GM18526 (cell line): Measurements from ENCODE around the gene PADI2.

Experiments
- POLR2A ChIP-seq: IDR thresholded peaks from 3 replicates; pipeline ENCODE4 v1.6.1; 2011; ENCODE audit not compliant: insufficient read length; ENCODE audit errors: extremely low read depth

Gene PADI2

DNA sequence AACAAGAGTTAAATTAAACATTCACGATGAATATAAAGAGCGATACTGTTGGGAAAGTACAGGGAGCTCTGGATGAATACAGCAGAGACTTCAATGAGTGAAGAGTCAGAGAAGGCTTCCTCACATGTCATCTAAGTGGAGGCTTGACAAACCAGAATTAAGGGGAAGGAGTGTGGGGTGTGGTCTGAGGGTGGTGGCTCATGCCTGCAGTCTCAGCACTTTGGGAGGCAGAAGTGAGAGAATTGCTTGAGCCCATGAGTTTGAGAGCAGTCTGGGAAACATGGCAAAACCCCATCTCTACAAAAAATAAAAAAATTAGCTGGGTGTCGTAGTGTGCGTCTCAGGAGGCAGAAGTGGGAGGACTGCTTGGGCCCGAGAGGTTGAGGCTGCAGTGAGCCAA lies 74.1 kb downstream of the PADI2 start:
- TF ChIP-seq POLR2A, result no peak

- TF ChIP-seq POLR2A, result no peak
Observed at GRCh38 chr1:17043676-17044075, 75.6 kb downstream of the PADI2 start.

DNA sequence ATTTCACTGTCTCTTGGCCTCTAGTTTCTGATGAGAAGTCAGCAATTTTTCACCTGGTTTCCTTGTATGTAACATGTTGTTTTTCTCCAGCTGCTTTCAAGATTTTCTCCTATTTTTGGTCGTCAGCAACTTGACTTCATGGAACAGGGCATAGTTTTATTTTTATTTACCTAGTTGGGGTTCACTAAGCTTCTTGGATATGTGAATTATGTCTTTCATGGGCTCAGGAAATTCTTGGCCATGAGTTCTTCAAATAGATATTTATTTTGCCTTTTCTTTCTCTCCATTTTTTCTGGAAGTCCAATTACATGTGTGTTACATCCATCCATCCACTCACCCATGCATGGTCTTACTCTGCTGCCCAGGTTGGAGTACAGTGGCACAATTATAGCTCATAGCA lies 79.1 kb downstream of the PADI2 start:
- TF ChIP-seq POLR2A, result no peak

DNA sequence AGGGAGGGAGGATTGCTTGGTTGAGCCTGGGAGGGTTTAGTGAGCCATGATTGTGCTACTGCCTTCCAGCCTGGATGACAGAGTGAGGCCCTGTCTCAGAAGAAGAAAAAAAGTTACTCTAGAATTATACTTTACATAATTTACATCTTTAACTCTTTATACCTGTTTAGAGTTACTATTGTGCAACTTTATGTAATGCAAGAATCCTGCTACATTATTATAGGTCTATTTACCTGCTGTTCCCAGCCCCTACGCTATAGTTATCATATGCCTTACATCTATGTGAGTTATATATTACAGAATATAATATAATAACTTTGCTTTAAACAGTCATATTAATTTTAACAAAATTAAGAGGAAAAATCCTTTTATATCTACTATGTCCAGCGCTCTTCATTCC lies 79.7 kb downstream of the PADI2 start:
- TF ChIP-seq POLR2A, result no peak

- no peak for TF ChIP-seq POLR2A
Observed at GRCh38 chr1:17033481-17033880, 85.8 kb downstream of the PADI2 start.

- no peak for TF ChIP-seq POLR2A
Observed at GRCh38 chr1:17032741-17033140, 86.5 kb downstream of the PADI2 start.

- no peak for TF ChIP-seq POLR2A
Observed at GRCh38 chr1:17031436-17031835, 87.8 kb downstream of the PADI2 start.

- no peak for TF ChIP-seq POLR2A
Observed at GRCh38 chr1:17030206-17030605, 89.0 kb downstream of the PADI2 start.

- TF ChIP-seq POLR2A, result no peak
Observed at GRCh38 chr1:17028662-17029188, 90.5 kb downstream of the PADI2 start.

DNA sequence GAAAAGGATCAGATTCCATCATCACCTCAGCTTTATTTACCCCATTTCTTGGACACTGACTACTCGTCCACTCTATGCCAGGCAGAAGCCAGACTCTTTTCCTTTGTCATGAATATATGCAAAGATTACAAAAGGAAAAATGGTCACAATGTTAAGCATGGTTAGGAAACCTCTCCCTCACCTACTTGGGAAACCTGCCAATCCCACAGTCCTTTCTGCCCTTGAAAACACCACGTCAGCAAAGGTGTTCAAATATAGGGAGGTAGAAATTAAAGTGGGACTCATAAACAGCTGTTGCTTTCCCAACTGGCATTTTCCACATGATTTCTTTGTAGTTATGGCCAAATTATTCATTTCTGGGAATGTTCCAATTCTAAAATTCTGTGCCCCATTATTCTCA lies 91.4 kb downstream of the PADI2 start:
- no peak for TF ChIP-seq POLR2A

GRCh38 chr1:17027403-17027802 lies 91.8 kb downstream of the PADI2 start:
- TF ChIP-seq POLR2A, result no peak

DNA sequence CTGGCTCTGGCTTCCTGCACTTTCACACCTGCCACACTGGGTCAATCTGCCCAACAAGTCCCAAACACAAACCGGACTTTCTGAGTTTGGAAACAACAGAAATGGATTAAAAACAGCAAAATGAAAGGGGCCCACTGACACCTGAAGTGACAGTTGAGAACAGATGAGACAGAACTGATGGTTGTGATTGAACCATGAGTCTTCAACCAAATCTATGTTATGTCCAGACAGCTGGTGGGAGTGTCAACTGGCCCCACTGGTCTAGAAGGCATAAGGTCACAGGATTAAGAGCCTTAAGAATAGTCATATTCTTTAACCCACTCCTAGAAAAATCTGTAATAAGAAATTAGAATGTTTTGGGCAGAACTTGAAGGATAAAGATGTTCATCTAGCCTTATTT lies 94.5 kb downstream of the PADI2 start:
- no peak for TF ChIP-seq POLR2A

- TF ChIP-seq POLR2A, result no peak
Observed at GRCh38 chr1:17023573-17023972, 95.7 kb downstream of the PADI2 start.

GRCh38 chr1:17023102-17023501 lies 96.1 kb downstream of the PADI2 start:
- TF ChIP-seq POLR2A, result no peak

- TF ChIP-seq POLR2A, result no peak
Observed at GRCh38 chr1:17021896-17022295, 97.4 kb downstream of the PADI2 start.

- TF ChIP-seq POLR2A, result no peak
Observed at GRCh38 chr1:17020502-17020901, 98.7 kb downstream of the PADI2 start.

- no peak for TF ChIP-seq POLR2A
Observed at GRCh38 chr1:17018849-17019248, 100.4 kb downstream of the PADI2 start.

DNA sequence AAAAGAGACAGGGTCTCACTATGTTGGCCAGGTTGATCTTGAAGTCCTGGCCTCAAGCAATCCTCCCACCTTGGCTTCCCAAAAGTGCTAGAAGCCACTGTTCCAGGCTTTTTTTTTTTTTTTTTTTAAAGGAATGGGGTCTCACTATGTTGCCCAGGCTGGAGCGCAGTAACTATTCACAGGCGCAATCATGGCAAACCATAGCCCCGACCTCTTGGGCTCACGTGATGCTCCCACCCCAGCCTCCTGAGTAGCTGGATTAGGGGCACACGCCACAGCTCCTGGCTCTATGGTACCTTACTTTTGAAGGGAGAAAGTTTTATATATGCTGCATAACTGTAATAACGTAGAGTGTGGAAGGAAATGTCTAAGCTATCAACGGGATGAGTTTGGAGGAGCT lies 101.8 kb downstream of the PADI2 start:
- no peak for TF ChIP-seq POLR2A
